Cardiac fibroblast (primary cell): ENCODE measurements around the gene RGN.
"Not testable (repeated sequence)": the region's sequence is repeated elsewhere in the genome, so short reads cannot be mapped to it uniquely, and the experiment has no call there.

Source experiments
- DNase-seq, 2 donors: peaks; one replicate each; pipeline versions ENCODE4 v3.0.0 to v3.0.0-alpha.2; 2010; ENCODE audit warnings: low read depth in 2 of 2
- H3K4me3 ChIP-seq, 2 donors: replicated peaks in 1 of 2; 1 replicate in 1 of 2; 2 replicates in 1 of 2; pipeline ENCODE4 v1.5.1; 2011; ENCODE audit warnings: low read depth in 2 of 2, low read length in 2 of 2, mild to moderate bottlenecking in 2 of 2, moderate library complexity in 1 of 2
- CTCF ChIP-seq: IDR thresholded peaks from one replicate; pipeline ENCODE4 v1.5.1; 2011; ENCODE audit warnings: low read depth, mild to moderate bottlenecking, low read length, inconsistent platforms

The RGN gene

DNA sequence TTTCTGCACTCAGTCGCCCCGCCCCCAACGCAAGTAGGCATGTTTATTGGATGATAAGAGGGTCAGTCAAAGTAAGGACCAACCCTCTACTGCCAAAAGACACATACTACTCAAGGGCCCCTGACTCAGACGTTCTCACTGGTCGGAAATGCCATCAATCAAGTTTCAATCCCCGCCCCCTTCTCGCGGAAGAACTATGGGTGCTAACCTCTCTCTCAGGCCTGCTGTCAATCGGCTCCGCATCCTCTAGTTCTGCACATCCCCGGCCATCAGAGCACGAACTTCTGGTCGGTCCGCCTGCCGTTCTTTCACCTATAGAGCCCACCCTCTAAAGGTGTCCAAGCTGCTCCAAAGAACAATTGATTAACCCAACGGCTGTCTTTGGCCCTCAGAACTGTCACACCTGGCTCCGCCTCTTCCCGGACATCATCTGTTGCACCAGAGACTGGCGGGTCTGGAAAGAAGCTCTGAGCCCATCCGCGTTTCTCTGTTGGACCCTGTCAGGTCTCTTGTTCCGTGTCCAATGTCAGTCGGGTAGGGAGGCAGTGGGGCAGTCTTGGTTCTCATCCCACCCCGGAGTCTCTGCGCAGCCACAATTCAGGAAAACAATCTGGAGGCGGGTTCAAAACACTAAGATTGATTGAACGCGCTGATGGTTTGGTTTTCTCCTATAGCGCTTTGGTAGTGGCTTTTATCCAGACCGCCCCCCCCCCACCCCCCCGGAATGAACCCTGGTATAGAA lies 51.1 kb downstream of the RGN start:
- peak overlapping the region; percentile 47 to 66 for H3K4me3 ChIP-seq
- peak; percentile 97 for DNase-seq
- TF ChIP-seq CTCF, result no peak

DNA sequence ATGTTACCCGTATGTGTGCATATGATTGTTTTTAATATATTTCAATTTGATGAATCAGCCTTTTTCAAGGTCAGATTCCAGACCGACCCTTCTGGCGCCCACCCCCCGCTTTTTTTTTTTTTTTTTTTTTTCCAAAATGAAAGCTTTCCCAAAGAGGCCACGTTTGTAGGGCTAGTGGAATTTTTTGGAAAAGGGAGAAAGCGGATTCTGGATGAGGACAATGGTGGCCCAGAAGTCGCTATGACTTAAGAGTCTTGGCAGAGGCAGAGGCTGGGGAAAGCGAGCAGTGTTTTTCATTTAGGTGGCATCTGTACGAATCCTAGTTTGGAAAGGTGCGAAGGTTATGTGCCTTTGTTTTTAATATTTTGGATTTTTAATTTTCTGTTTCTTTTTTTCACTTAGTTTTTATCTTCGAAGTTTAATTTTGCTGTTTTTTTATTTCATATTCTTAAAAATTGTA lies 51.7 kb downstream of the RGN start:
- TF ChIP-seq CTCF, result no peak
- peak in 1 of 2 donors; percentile 9 for DNase-seq
- peak overlapping the region; percentile 47 to 66 for H3K4me3 ChIP-seq

DNA sequence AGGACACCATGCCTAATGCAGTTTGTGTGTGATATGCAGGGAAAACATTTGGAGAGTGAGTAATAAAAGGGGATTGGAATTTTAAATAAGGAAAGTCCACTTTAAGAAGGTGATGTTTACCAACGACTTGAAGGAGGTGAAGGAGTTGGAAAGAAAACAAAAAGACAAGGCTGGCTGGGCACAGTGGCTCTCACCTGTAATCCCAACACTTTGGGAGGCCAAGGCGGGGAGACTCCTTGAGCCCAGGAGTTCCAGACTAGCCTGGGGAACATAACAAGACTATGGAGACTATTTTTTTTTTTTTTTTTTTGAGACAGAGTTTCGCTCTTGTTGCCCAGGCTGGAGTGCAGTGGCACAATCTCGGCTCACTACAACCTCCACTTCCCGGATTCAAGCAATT lies 55.2 kb downstream of the RGN start:
- no peak overlapping the region for H3K4me3 ChIP-seq
- TF ChIP-seq CTCF, result no peak
- no peak for DNase-seq

DNA sequence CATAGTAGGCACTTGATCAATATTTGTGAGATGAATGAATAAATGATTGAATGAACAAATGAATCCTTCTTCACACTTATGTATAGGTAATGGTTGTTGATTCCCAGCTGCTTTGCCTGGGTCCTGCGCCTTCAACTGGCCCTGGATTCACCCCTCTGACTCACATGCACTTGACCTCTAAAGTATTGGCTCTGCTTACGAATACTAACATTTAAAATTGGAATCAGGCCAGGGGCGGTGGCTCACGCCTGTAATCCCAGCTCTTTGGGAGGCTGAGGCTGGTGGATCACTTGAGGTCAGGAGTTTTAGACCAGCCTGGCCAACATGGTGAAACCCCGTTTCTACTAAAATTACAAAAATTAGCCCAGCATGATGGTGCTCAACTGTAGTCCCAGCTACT lies 57.4 kb downstream of the RGN start:
- H3K4me3 ChIP-seq, result not testable (repeated sequence)
- DNase-seq, result peak; percentile 53 to 67

GRCh38 chrX:47138171-47138570 lies 59.9 kb downstream of the RGN start:
- TF ChIP-seq CTCF, result no peak
- no peak overlapping the region for H3K4me3 ChIP-seq
- no peak for DNase-seq
